ENCODE data around the gene STING1.
A peak's percentile ranks its signal among the peaks of the same experiment; 100 is the strongest.
"Not testable (repeated sequence)": the region's sequence is repeated elsewhere in the genome, so short reads cannot be mapped to it uniquely, and the experiment has no call there.

The STING1 gene

DNA sequence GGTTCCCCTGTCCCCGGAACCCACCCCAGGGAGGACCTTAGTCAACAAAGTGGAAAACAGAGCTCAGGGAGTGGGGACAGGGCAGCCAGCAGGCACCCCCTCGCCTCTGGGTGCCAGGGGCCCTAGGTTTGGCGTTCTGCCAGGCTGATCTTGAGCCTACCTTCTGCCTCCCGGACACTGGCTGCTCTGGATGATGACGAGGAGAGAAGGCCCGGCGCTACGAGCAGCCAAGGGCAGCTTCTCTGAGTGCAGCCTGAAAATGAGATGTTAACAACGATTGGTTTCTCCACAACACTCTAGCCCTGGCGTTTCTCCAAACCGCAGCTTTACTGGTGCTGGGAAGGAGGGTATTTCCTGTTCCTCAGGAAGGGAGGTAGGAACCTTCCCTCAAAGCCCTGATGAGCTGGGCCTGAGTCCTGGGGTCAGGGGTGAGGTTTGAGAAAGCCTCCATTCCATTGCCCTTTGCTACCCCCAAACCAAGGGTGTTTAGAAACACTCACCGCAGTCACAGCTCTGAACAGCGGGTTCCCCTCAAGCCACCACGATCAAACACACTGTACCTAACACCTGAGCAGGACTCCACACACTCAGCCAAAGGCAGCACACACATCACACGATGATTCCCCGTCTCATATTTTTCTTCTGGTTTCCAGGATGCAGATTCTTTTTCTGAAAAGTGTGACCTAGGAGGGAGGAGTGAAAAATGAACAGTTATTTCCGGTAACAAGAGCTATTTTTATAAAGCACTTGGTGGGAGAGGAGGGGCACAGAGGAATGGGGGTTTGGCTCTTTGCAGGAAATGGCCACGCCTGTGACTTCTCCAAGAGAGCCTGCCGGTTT, at the start of gene STING1:
TSS of gene STING1 (minus strand) at position 709 of the 840 bp plus-strand sequence. CDS start 1,054 bp downstream, outside the sequence.
- no peaks in the 10 kb centered on the region for H3K9me3 ChIP-seq (ENCODE audit: control insufficient read depth in 1 of 2, low read length in 2 of 2)
- H3K27me3 ChIP-seq (ENCODE audit: low read depth, low read length), result no peaks in the 10 kb centered on the region
- peak within 1 kb of the TSS; percentile 89 for H3K27ac ChIP-seq (ENCODE audit: low read length)
- H3K4me3 ChIP-seq (ENCODE audit: low read depth in 1 of 2, low read length in 2 of 2), result peak within 1 kb of the TSS; percentile 55
- peaks cover 0 to 13% of the 10 kb centered on the region in 2 donors for H3K36me3 ChIP-seq (ENCODE audit: control insufficient read depth in 1 of 2, insufficient read depth in 2 of 2, low read length in 2 of 2)
- peaks cover 3 to 11% of the 10 kb centered on the region in 2 donors for H3K4me1 ChIP-seq (ENCODE audit: control insufficient read depth in 1 of 2, insufficient read depth in 2 of 2, low read length in 2 of 2)

DNA sequence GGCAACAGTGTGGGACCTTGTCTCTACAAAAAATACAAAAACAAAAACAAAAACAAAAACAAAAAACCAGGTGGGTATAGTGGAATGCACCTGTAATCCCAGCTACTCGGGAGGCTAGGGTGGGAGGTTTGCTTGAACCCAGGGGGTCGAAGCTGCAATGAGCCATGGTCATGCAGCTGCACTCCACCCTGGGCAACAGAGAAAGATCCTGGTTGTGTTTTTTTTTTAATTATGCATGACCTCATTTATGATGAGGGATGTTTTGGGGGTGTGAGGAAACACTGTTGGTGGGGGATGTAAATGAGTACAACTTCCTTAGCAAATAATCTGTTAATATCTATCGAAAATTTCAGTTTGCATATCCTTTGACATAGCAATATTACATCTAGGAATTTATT, 49.2 kb upstream of the STING1 start:
- Histone ChIP-seq H3K36me3 (ENCODE audit: control insufficient read depth in 1 of 2, insufficient read depth in 2 of 2, low read length in 2 of 2) (no peaks in the 10 kb centered on the region), H3K4me1 (ENCODE audit: control insufficient read depth in 1 of 2, insufficient read depth in 2 of 2, low read length in 2 of 2) (no peaks in the 10 kb centered on the region), H3K27me3 (ENCODE audit: low read depth, low read length) (no peaks in the 10 kb centered on the region), H3K9me3 (ENCODE audit: control insufficient read depth in 1 of 2, low read length in 2 of 2) (no peaks in the 10 kb centered on the region), H3K27ac (ENCODE audit: low read length) (no peak overlapping the region), H3K4me3 (ENCODE audit: low read depth in 1 of 2, low read length in 2 of 2) (no peak overlapping the region)

DNA sequence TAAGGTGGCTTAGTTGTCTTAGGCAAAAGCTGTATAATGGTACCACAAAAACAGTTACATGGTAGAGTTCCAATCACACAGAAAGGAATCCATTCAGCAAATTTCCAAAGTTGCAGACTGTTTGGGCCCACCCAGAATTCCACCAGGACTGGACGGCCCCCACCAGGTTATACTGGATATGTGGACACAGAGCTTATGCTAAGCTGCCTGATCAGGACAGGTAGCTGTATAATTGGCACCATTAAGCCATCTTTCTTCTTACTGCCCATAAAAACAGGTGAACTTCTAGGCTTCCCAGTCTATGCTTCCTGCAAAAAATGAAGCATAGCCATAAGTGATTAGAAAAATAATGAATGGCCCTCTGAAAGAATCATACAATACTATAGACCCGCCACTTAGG, 47.5 kb upstream of the STING1 start:
- not testable (repeated sequence) for H3K27me3 ChIP-seq (ENCODE audit: low read depth, low read length); H3K4me1 ChIP-seq (ENCODE audit: control insufficient read depth in 1 of 2, insufficient read depth in 2 of 2, low read length in 2 of 2); H3K27ac ChIP-seq (ENCODE audit: low read length); H3K9me3 ChIP-seq (ENCODE audit: control insufficient read depth in 1 of 2, low read length in 2 of 2); H3K4me3 ChIP-seq (ENCODE audit: low read depth in 1 of 2, low read length in 2 of 2); H3K36me3 ChIP-seq (ENCODE audit: control insufficient read depth in 1 of 2, insufficient read depth in 2 of 2, low read length in 2 of 2)

DNA sequence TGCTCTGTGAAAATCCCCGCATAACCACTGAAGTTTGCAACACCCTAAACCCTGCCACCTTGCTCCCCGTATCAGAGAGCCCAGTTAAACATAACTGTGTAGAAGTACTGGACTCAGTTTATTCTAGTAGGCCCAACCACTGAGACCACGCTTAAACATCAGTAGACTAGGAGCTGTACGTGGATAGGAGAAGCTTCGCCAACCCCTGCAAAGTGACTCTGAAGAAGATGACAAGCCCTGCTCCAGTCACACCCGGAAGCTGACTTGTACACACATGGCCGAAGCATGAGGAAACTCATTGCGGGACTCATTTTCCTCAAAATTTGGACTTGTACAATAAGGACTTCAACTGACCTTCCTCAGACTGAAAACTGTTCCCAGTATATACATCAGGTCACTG, 46.1 kb upstream of the STING1 start:
- not testable (repeated sequence) for H3K27me3 ChIP-seq (ENCODE audit: low read depth, low read length); H3K4me1 ChIP-seq (ENCODE audit: control insufficient read depth in 1 of 2, insufficient read depth in 2 of 2, low read length in 2 of 2); H3K36me3 ChIP-seq (ENCODE audit: control insufficient read depth in 1 of 2, insufficient read depth in 2 of 2, low read length in 2 of 2); H3K27ac ChIP-seq (ENCODE audit: low read length); H3K9me3 ChIP-seq (ENCODE audit: control insufficient read depth in 1 of 2, low read length in 2 of 2); H3K4me3 ChIP-seq (ENCODE audit: low read depth in 1 of 2, low read length in 2 of 2)

DNA sequence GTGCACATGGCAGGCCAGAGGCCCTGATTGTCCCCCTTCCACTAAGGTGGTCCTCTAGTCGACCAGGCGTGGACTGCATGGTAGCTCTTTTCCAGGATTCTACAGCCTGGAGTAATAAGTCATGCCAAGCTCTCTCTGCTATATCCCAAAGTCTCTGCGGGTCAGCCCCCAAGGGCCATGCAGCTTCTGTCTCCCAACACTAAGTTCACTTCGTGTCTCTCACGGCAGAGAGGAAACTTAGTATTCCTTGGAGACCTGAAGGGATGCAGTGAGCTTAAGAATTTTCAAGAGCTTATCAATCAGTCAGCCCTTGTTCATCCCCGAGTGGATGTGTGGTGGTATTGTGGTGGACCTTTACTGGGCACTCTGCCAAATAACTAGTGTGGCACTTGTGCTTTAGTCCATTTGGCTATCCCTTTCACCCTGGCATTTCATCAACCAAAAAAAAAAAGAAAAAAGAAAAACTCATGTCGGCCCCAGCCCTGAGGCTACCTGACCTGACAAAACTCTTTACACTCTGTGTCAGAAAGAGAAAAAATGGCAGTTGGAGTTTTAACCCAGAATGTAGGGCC, 45.4 kb upstream of the STING1 start:
- H3K4me1 ChIP-seq (ENCODE audit: control insufficient read depth in 1 of 2, insufficient read depth in 2 of 2, low read length in 2 of 2); H3K4me3 ChIP-seq (ENCODE audit: low read depth in 1 of 2, low read length in 2 of 2); H3K36me3 ChIP-seq (ENCODE audit: control insufficient read depth in 1 of 2, insufficient read depth in 2 of 2, low read length in 2 of 2); H3K9me3 ChIP-seq (ENCODE audit: control insufficient read depth in 1 of 2, low read length in 2 of 2); H3K27ac ChIP-seq (ENCODE audit: low read length); H3K27me3 ChIP-seq (ENCODE audit: low read depth, low read length): not testable (repeated sequence)

DNA sequence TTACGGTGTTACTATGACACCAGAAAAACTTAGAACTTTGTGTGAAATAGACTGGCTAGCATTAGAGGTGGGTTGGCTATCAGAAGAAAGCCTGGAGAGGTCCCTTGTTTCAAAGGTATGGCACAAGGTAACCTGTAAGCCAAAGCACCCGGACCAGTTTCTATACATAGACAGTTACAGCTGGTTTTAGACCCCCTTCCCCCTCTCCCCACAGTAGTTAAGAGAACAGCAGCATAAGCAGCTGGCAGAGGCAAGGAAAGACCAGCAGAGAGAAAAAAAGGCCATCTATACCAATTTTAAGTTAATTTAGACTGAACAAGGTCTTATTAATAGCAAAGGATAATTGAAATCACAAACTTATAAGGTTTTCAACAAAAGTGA, 44.5 kb upstream of the STING1 start:
- H3K27me3 ChIP-seq (ENCODE audit: low read depth, low read length); H3K36me3 ChIP-seq (ENCODE audit: control insufficient read depth in 1 of 2, insufficient read depth in 2 of 2, low read length in 2 of 2); H3K4me3 ChIP-seq (ENCODE audit: low read depth in 1 of 2, low read length in 2 of 2); H3K4me1 ChIP-seq (ENCODE audit: control insufficient read depth in 1 of 2, insufficient read depth in 2 of 2, low read length in 2 of 2); H3K9me3 ChIP-seq (ENCODE audit: control insufficient read depth in 1 of 2, low read length in 2 of 2); H3K27ac ChIP-seq (ENCODE audit: low read length): not testable (repeated sequence)

DNA sequence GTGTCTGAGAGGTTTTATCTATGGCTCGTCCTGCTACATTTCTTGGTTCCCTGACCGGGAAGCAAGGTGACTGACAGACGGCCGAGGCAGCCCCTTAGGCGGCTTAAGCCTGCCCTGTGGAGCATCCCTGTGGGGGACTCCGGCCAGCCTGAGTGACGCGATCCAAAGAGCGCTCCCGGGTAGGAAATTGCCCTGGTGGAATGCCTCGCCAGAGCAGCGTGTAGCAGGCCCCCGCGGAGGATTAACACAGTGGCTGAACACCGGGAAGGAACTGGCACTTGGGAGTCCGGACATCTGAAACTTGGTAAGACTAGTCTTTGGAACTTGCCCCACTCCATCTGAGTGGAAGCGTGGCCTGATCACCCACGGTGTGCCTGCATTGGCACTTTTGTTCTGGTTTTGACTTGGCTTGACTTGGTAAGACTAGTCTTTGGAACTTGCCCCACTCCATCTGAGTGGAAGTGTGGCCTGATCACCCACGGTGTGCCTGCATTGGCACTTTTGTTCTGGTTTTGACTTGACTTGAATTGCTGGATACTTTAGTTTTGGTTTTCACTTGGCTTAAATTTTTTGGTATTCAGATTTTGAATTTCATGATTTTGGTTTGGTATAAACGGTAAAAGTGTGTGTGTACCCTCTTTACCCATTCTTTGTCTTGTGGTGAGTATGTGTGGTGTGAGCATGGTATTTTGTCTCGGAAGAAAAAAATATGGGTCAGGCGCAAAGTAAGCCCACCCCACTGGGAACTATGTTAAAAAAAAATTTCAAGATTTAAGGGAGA, 43.9 kb upstream of the STING1 start:
- not testable (repeated sequence) for H3K36me3 ChIP-seq (ENCODE audit: control insufficient read depth in 1 of 2, insufficient read depth in 2 of 2, low read length in 2 of 2); H3K9me3 ChIP-seq (ENCODE audit: control insufficient read depth in 1 of 2, low read length in 2 of 2); H3K4me3 ChIP-seq (ENCODE audit: low read depth in 1 of 2, low read length in 2 of 2); H3K27ac ChIP-seq (ENCODE audit: low read length); H3K4me1 ChIP-seq (ENCODE audit: control insufficient read depth in 1 of 2, insufficient read depth in 2 of 2, low read length in 2 of 2); H3K27me3 ChIP-seq (ENCODE audit: low read depth, low read length)

DNA sequence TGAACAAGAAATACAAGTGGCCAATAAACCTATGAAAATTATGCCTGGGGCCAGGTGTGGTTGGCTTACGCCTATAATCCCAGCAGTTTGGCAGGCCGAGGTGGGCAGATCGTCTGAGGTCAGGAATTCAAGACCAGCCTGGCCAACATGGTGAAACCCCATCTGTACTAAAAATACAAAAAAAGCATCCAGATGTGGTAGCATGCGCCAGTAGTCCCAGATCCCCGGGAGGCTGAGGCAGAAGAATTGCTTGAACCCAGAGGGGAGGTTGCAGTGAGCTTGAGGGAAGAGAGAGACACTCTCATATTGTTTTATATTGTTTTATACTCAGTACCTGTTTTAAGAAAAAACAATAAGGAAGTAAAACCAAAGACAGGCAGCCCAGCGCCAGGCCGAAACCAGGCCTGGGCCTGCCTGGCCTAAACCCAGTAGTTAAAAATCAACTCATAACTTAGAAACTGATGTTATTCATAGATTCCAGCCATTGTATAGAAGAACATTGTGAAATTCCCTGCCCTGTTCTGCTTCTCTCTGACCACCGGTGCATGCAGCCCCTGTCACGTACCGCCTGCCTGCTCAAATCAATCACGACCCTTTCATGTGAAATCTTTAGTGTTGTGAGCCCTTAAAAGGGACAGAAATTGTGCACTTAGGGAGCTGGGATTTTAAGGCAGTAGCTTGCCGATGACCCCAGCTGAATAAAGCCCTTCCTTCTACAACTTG, 43.2 kb upstream of the STING1 start:
- H3K4me1 ChIP-seq (ENCODE audit: control insufficient read depth in 1 of 2, insufficient read depth in 2 of 2, low read length in 2 of 2); H3K27me3 ChIP-seq (ENCODE audit: low read depth, low read length); H3K4me3 ChIP-seq (ENCODE audit: low read depth in 1 of 2, low read length in 2 of 2); H3K36me3 ChIP-seq (ENCODE audit: control insufficient read depth in 1 of 2, insufficient read depth in 2 of 2, low read length in 2 of 2); H3K27ac ChIP-seq (ENCODE audit: low read length); H3K9me3 ChIP-seq (ENCODE audit: control insufficient read depth in 1 of 2, low read length in 2 of 2): not testable (repeated sequence)

DNA sequence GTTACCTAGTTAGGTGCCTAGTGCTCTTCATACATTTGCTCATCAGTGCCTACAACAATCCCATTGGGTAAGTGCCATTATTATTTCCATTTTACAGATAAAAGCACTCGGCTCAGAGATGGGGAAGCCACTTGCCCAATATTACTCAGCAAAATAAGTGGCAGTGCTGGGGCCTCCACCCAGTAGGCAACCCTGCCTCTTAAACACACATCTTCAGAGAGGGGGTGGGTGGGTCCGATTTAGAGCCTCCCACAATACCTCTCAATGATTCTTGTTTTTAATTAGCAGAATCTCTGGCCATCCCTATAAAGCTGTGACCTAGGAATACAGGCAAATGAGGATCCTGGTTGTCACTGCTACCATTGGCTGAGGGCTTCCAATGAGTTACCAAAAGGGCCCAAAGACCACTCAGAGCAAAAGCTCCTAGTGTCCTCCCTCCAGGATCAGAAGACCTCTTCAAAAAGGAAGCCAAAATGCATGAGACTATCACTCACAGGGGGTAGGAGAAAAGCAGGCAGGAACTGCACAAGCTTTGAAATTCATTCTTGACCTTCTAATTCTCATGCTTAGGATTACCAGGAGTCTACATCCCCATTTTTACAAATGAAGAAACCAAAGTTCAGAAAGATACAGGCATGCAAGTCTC, 42.5 kb upstream of the STING1 start:
- Histone ChIP-seq H3K27me3 (ENCODE audit: low read depth, low read length) (no peaks in the 10 kb centered on the region), H3K36me3 (ENCODE audit: control insufficient read depth in 1 of 2, insufficient read depth in 2 of 2, low read length in 2 of 2) (no peaks in the 10 kb centered on the region), H3K4me1 (ENCODE audit: control insufficient read depth in 1 of 2, insufficient read depth in 2 of 2, low read length in 2 of 2) (no peaks in the 10 kb centered on the region), H3K27ac (ENCODE audit: low read length) (no peak overlapping the region), H3K9me3 (ENCODE audit: control insufficient read depth in 1 of 2, low read length in 2 of 2) (no peaks in the 10 kb centered on the region), H3K4me3 (ENCODE audit: low read depth in 1 of 2, low read length in 2 of 2) (no peak overlapping the region)

DNA sequence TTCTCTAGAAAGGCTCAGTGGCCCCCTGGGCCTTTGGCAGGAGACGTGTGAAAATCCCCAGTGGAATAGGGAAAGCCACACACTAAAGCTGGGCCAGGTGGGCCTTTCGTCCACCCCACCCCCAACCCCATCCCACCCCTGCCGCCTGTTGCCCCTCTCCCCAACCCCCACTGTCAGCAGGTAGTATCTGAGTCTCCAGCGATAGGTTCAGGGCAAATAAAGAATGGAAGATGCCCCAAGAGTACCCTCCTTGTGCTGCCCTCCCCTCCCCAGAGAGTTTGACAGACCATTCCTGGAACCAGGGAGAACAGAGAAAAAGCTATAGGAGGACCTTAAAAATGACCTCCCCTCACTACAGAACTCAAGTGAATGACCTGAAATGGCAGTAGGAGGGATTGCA, 41.9 kb upstream of the STING1 start:
- Histone ChIP-seq H3K27me3 (ENCODE audit: low read depth, low read length) (no peaks in the 10 kb centered on the region), H3K4me3 (ENCODE audit: low read depth in 1 of 2, low read length in 2 of 2) (no peak overlapping the region), H3K27ac (ENCODE audit: low read length) (no peak overlapping the region), H3K9me3 (ENCODE audit: control insufficient read depth in 1 of 2, low read length in 2 of 2) (no peaks in the 10 kb centered on the region), H3K4me1 (ENCODE audit: control insufficient read depth in 1 of 2, insufficient read depth in 2 of 2, low read length in 2 of 2) (no peaks in the 10 kb centered on the region), H3K36me3 (ENCODE audit: control insufficient read depth in 1 of 2, insufficient read depth in 2 of 2, low read length in 2 of 2) (no peaks in the 10 kb centered on the region)

Data from muscle layer of duodenum (tissue), 2 donors.